Astrocyte (in vitro differentiated cells and primary cell): Measurements from ENCODE around the gene MISP.

ENCODE experiments used
- CTCF ChIP-seq: IDR thresholded peaks from 2 replicates; pipeline ENCODE4 v1.5.1; 2011; ENCODE audit warnings: low read depth, mild to moderate bottlenecking, inconsistent platforms, low read length, moderate library complexity; ENCODE audit not compliant: insufficient read depth
- EZH2 ChIP-seq: IDR thresholded peaks from 2 replicates; pipeline ENCODE4 v1.6.1; 2012; ENCODE audit warnings: mild to moderate bottlenecking, low read length, inconsistent platforms; ENCODE audit not compliant: insufficient read depth

DNA sequence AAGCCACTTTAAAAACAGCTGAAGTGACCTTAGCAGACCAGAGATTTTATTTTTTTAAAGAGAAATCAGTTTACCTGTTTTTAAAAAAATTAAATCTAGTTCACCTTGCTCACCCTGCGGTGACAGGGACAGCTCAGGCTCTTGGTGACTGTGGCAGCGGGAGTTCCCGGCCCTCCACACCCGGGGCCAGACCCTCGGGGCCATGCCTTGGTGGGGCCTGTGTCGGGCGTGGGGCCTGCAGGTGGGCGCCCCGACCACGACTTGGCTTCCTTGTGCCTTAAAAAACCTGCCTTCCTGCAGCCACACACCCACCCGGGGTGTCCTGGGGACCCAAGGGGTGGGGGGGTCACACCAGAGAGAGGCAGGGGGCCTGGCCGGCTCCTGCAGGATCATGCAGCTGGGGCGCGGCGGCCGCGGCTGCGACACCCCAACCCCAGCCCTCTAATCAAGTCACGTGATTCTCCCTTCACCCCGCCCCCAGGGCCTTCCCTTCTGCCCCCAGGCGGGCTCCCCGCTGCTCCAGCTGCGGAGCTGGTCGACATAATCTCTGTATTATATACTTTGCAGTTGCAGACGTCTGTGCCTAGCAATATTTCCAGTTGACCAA is 60.1 kb downstream of the MISP start:
- TF ChIP-seq CTCF = no peak
- TF ChIP-seq EZH2 = no peak
